H1 (cell line): ENCODE measurements around the gene BBC3. TPM values are rescaled to one million over a fixed set of nuclear protein-coding genes. Genes with fewer than 3 reads are reported as not detected.

Experiments used
- ASH2L ChIP-seq: fragments of 200-600, 300-600 bp; sonication (generic); IDR thresholded peaks from one replicate; pipeline ENCODE4 v1.7.1; 2017; ENCODE audit warnings: low read length
- BACH1 ChIP-seq: IDR thresholded peaks from 2 replicates; pipeline ENCODE4 v1.6.1; 2012; ENCODE audit warnings: low read length, improper control_type of control experiment
- CBX5 ChIP-seq: fragments of 300-800, 300-1000 bp; sonication (generic); IDR thresholded peaks from 2 replicates; pipeline ENCODE4 v1.7.1; 2016; ENCODE audit warnings: antibody characterized with exemption, low read length, low read depth
- GABPA ChIP-seq: IDR thresholded peaks from 2 replicates; pipeline ENCODE4 v1.6.1; 2011; ENCODE audit warnings: mild to moderate bottlenecking, low read length, moderate library complexity, borderline replicate concordance; ENCODE audit not compliant: insufficient read depth
- HDAC6 ChIP-seq: IDR thresholded peaks from one replicate; pipeline ENCODE4 v1.7.1; 2012; ENCODE audit warnings: low read depth, mild to moderate bottlenecking, inconsistent platforms, low read length, moderate library complexity
- KDM1A ChIP-seq: fragments of 200-600, 300-600 bp; sonication (generic); IDR thresholded peaks from 2 replicates; pipeline ENCODE4 v1.7.1; 2016; ENCODE audit warnings: mild to moderate bottlenecking, low read length, borderline replicate concordance
- PHF8 ChIP-seq: fragments of 200-600 bp; sonication (generic); conservative IDR thresholded peaks from 2 replicates; pipeline ENCODE4 v1.7.1; 2012; ENCODE audit warnings: low read depth, mild to moderate bottlenecking, inconsistent platforms, low read length, moderate library complexity
- POLR2A ChIP-seq, 2 experiments: IDR thresholded peaks; 1 replicate in 1 of 2; 2 replicates in 1 of 2; pipeline ENCODE4 v1.6.1; 2011; ENCODE audit warnings: low read depth in 2 of 2, low read length in 2 of 2, mild to moderate bottlenecking in 2 of 2; ENCODE audit errors: control extremely low read depth in 1 of 2
- POU5F1 ChIP-seq: IDR thresholded peaks from 2 replicates; pipeline ENCODE4 v1.6.1; 2011; ENCODE audit warnings: low read depth, mild to moderate bottlenecking, low read length, moderate library complexity
- RFX5 ChIP-seq: IDR thresholded peaks from 2 replicates; pipeline ENCODE4 v1.6.1; 2011; ENCODE audit warnings: low read depth, low read length, improper control_type of control experiment, borderline replicate concordance
- SIRT6 ChIP-seq: IDR thresholded peaks from one replicate; pipeline ENCODE4 v1.7.1; 2012; ENCODE audit warnings: low read length, inconsistent platforms
- SP1 ChIP-seq: IDR thresholded peaks from 2 replicates; pipeline ENCODE4 v1.6.1; 2011; ENCODE audit warnings: low read depth, low read length
- TCF12 ChIP-seq: IDR thresholded peaks from 2 replicates; pipeline ENCODE4 v1.6.1; 2011; ENCODE audit warnings: low read depth, mild to moderate bottlenecking, low read length
- TEAD4 ChIP-seq: IDR thresholded peaks from 2 replicates; pipeline ENCODE4 v1.6.1; 2012; ENCODE audit warnings: low read depth, low read length, inconsistent platforms, mixed read lengths
- YY1 ChIP-seq: IDR thresholded peaks from 2 replicates; pipeline ENCODE4 v1.6.1; 2011; ENCODE audit warnings: low read depth, mild to moderate bottlenecking, low read length
- polyA plus RNA-seq, 7 experiments: library from polyadenylated mRNA; depleted of rRNA in 3 of 7; stranded (reverse) in 5 of 7; unstranded in 2 of 7; fragments of >200 nt in 5 of 7; fragments of 200-250 nt in 2 of 7; gene quantifications; 1 replicate in 5 of 7; 2 replicates in 1 of 7; 4 replicates in 1 of 7; pipeline versions ENCODE4 v1.2.1 to v1.2.3, GENCODE V29; 2011 to 2013; ENCODE audit warnings: missing spikeins in 2 of 7, mixed read lengths in 2 of 7
- total RNA-seq: library from RNA; stranded (reverse); fragmentation: NEBNext Ultra II Directional; extraction: Animal tissue kit (Norgen Biotek cat#: 25700); gene quantifications from 2 replicates; pipeline ENCODE4 v1.2.1, GENCODE V29; 2021
- TF ChIP-seq, protein P1 (sequence below): IDR thresholded peaks from 2 replicates; pipeline ENCODE4 v1.6.1; 2011; ENCODE audit warnings: low read length, improper control_type of control experiment
- TF ChIP-seq, protein P2 (sequence below): IDR thresholded peaks from 2 replicates; pipeline ENCODE4 v1.6.1; 2012; ENCODE audit warnings: inconsistent platforms
- TF ChIP-seq, protein P3 (sequence below): IDR thresholded peaks from 2 replicates; pipeline ENCODE4 v1.6.1; 2012; ENCODE audit warnings: low read length, inconsistent platforms

The BBC3 gene
- total and polyA plus RNA-seq, 2 of the 8 experiments (the other 6 are each of a cell fraction or from before 2014, with no cell fraction given) = 13.2 to 21.6 TPM

DNA sequence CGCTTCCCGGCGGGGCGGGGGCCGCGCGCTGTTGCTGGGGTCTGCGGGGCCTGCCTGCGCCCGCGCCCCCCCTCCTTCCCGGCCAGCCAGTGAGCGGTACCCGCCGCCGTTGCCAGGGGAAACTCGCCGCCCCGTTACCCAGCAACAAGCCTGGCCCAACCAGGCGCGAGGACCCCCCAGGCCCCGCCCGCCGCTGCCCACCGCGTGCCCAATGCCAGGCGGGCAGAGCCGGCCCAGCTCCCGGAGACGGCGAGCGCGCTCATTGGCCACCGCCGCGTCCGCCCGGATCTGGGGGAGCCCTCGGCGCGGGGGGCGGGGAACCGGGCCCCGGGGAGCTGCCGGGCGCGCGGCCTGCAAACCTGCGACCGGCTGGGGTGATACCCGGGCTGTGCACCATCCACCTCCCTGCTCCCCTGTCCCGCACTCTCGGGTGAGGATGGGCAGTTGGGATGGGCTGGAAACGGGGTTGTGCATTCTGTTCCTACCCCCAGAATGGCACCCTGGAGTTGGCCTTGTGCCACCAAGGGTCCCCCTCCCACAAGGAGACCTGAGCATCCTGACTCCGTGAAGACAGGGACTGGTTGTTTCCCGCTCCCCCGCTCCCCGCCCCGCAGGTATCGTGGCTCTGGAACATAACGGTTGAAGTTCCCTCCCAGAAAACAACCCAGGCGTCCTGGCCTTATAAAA, 8.8 kb upstream of the BBC3 start (continued):
- TF ChIP-seq, protein P1, sequence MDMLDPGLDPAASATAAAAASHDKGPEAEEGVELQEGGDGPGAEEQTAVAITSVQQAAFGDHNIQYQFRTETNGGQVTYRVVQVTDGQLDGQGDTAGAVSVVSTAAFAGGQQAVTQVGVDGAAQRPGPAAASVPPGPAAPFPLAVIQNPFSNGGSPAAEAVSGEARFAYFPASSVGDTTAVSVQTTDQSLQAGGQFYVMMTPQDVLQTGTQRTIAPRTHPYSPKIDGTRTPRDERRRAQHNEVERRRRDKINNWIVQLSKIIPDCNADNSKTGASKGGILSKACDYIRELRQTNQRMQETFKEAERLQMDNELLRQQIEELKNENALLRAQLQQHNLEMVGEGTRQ = no peak
- TF ChIP-seq CBX5 = no peak
- TF ChIP-seq TCF12 = no peak
- TF ChIP-seq KDM1A = peak; percentile 53; the same call in 1 of the 2 replicates
- TF ChIP-seq GABPA = no peak
- TF ChIP-seq SP1 = no peak
- TF ChIP-seq, protein P2, sequence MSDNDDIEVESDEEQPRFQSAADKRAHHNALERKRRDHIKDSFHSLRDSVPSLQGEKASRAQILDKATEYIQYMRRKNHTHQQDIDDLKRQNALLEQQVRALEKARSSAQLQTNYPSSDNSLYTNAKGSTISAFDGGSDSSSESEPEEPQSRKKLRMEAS = peak; percentile 78
- TF ChIP-seq, protein P3, sequence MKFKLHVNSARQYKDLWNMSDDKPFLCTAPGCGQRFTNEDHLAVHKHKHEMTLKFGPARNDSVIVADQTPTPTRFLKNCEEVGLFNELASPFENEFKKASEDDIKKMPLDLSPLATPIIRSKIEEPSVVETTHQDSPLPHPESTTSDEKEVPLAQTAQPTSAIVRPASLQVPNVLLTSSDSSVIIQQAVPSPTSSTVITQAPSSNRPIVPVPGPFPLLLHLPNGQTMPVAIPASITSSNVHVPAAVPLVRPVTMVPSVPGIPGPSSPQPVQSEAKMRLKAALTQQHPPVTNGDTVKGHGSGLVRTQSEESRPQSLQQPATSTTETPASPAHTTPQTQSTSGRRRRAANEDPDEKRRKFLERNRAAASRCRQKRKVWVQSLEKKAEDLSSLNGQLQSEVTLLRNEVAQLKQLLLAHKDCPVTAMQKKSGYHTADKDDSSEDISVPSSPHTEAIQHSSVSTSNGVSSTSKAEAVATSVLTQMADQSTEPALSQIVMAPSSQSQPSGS = no peak
- no peak for TF ChIP-seq POU5F1
- peak; percentile 55; the same call in 1 of the 2 replicates for TF ChIP-seq RFX5
- no peak for TF ChIP-seq TEAD4
- no peak for TF ChIP-seq HDAC6
- TF ChIP-seq BACH1 = no peak
- TF ChIP-seq PHF8 = no peak
- no peak for TF ChIP-seq SIRT6
- peak; percentile 33; the same call in 1 of the 2 replicates for TF ChIP-seq YY1
- no peak for TF ChIP-seq ASH2L
- TF ChIP-seq POLR2A (IDR thresholded peaks at IDR 0.05; ENCODE audit: control extremely low read depth in 1 of 2, low read depth in 2 of 2, low read length in 2 of 2) = no peak
- TF ChIP-seq, all 59 proteins: peak for 5
